ENCODE data around the gene RABL6.

Gene RABL6

GRCh38 chr9:136886610-136887597 is 79.2 kb downstream of the RABL6 start:
- DNase-seq: peak in 3 of 4 experiments; percentile 64 to 82 (median 65)

- no peak for DNase-seq
These were observed 80.7 kb downstream of the RABL6 start for GRCh38 chr9:136888454-136888853.

GRCh38 chr9:136889858-136890257 is 82.1 kb downstream of the RABL6 start:
- DNase-seq: no peak

GRCh38 chr9:136890661-136891060 is 82.9 kb downstream of the RABL6 start:
- no peak for DNase-seq

Data from activated CD4-positive, CD25-positive, alpha-beta regulatory T cell (primary cell).